Measurements from ENCODE around the gene EPN1. TPM values are rescaled to one million over a fixed set of nuclear protein-coding genes. Genes with fewer than 3 reads are reported as not detected.

Gene EPN1
- total and polyA plus RNA-seq, 2 experiments from 2014 or later, result 48.8 to 82.2 TPM

- Histone ChIP-seq H2AFZ (no peak overlapping the region), H3F3A (ENCODE audit: insufficient read depth) (peaks cover 8% of the 10 kb centered on the region; the same call in 1 of the 2 replicates), H4K20me1 (ENCODE audit: insufficient read depth) (peaks cover 20% of the 10 kb centered on the region; the same call in 1 of the 2 replicates), H3K79me2 (ENCODE audit: insufficient read depth) (peaks cover 27% of the 10 kb centered on the region), H3K27ac (no peak overlapping the region), H3K4me3 (no peak overlapping the region), H3K27me3 (replicated peaks; ENCODE audit: insufficient read depth) (no peaks in the 10 kb centered on the region), H3K4me1 (ENCODE audit: insufficient read depth) (peaks cover 13% of the 10 kb centered on the region), H3K4me2 (ENCODE audit: unreplicated experiment) (no peak overlapping the region), H3K9ac (peak overlapping the region; percentile 98; the same call in 1 of the 2 replicates), H3K9me3 (ENCODE audit: low read depth) (no peaks in the 10 kb centered on the region), H3K9me2 (ENCODE audit: insufficient read depth) (no peaks in the 10 kb centered on the region), H3K36me3 (ENCODE audit: low read depth) (no peaks in the 10 kb centered on the region)
- no peak for DNase-seq
- no peak for TF ChIP-seq EZH2 (IDR thresholded peaks at IDR 0.05; ENCODE audit: insufficient read depth, poor library complexity, severe bottlenecking)
- no peak for TF ChIP-seq EZH2phosphoT487 (IDR thresholded peaks at IDR 0.05; ENCODE audit: insufficient read depth, low read depth)
- WGBS, 2 experiments (ENCODE audit: low coverage in 1 of 2, low lambda C conversion rate in 2 of 2, missing lambda C conversion rate in 2 of 2), result 79 to 84% methylated on average over 42 to 71 of the region's 71 CpGs
- in situ Hi-C loops (cut with MboI), result loop anchor here (25.0 kb wide), 1 partner anchor 1190 kb away; the partner anchor contains the start of genes CDC42EP5 and LENG9
These were observed 22.5 kb upstream of the EPN1 start for GRCh38 chr19:55652311-55653128.

GRCh38 chr19:55653651-55654322 lies 21.2 kb upstream of the EPN1 start:
- in situ Hi-C loops (cut with MboI), result loop anchor here (25.0 kb wide), 1 partner anchor 1191 kb away; the partner anchor contains the start of genes CDC42EP5 and LENG9
- peaks cover 8% of the 10 kb centered on the region for H3F3A ChIP-seq (ENCODE audit: insufficient read depth)

GRCh38 chr19:55654323-55654867 lies 20.6 kb upstream of the EPN1 start:
- peak overlapping the region; percentile 98 for H3K9ac ChIP-seq
- H3K27ac ChIP-seq, result peak overlapping the region; percentile 97
- H3K9me3 ChIP-seq (ENCODE audit: low read depth), result no peaks in the 10 kb centered on the region
- H3K4me1 ChIP-seq (ENCODE audit: insufficient read depth), result peaks cover 24% of the 10 kb centered on the region
- peak overlapping the region; percentile 73 for H3K4me2 ChIP-seq (ENCODE audit: unreplicated experiment)
- in situ Hi-C loops (cut with MboI), result loop anchor here (25.0 kb wide), 1 partner anchor 1192 kb away; the partner anchor contains the start of genes CDC42EP5 and LENG9
- WGBS, 2 experiments (ENCODE audit: low coverage in 1 of 2, low lambda C conversion rate in 2 of 2, missing lambda C conversion rate in 2 of 2), result 1% methylated on average over 51 to 52 of the region's 52 CpGs
- H3K79me2 ChIP-seq (ENCODE audit: insufficient read depth), result peaks cover 44% of the 10 kb centered on the region
- peaks cover 35% of the 10 kb centered on the region; the same call in 1 of the 2 replicates for H4K20me1 ChIP-seq (ENCODE audit: insufficient read depth)
- peak overlapping the region; percentile 85 for H2AFZ ChIP-seq
- H3K27me3 ChIP-seq (replicated peaks; ENCODE audit: insufficient read depth), result no peaks in the 10 kb centered on the region
- H3K4me3 ChIP-seq, result peak overlapping the region; percentile 98
- H3K9me2 ChIP-seq (ENCODE audit: insufficient read depth), result no peaks in the 10 kb centered on the region
- DNase-seq, result peak; percentile 100
- H3F3A ChIP-seq (ENCODE audit: insufficient read depth), result peaks cover 8% of the 10 kb centered on the region
- H3K36me3 ChIP-seq (ENCODE audit: low read depth), result no peaks in the 10 kb centered on the region
- no peak for TF ChIP-seq EZH2 (IDR thresholded peaks at IDR 0.05; ENCODE audit: insufficient read depth, poor library complexity, severe bottlenecking)
- TF ChIP-seq EZH2phosphoT487 (IDR thresholded peaks at IDR 0.05; ENCODE audit: insufficient read depth, low read depth), result no peak

More at GRCh38 chr19:55653651-55654322, 21.2 kb upstream of the EPN1 start:
- Histone ChIP-seq H3K4me2 (ENCODE audit: unreplicated experiment) (peak overlapping the region; percentile 73), H3K9me2 (ENCODE audit: insufficient read depth) (no peaks in the 10 kb centered on the region), H3K27me3 (replicated peaks; ENCODE audit: insufficient read depth) (no peaks in the 10 kb centered on the region), H4K20me1 (ENCODE audit: insufficient read depth) (peaks cover 29% of the 10 kb centered on the region; the same call in 1 of the 2 replicates), H3K79me2 (ENCODE audit: insufficient read depth) (peaks cover 38% of the 10 kb centered on the region), H2AFZ (peak overlapping the region; percentile 85), H3K9me3 (ENCODE audit: low read depth) (no peaks in the 10 kb centered on the region), H3K4me3 (peak overlapping the region; percentile 98), H3K4me1 (ENCODE audit: insufficient read depth) (peaks cover 23% of the 10 kb centered on the region), H3K27ac (peak overlapping the region; percentile 97), H3K9ac (peak overlapping the region; percentile 98), H3K36me3 (ENCODE audit: low read depth) (no peaks in the 10 kb centered on the region)
- peak; percentile 98 for DNase-seq
- no peak for TF ChIP-seq EZH2 (IDR thresholded peaks at IDR 0.05; ENCODE audit: insufficient read depth, poor library complexity, severe bottlenecking)
- 1% methylated on average over 53 to 54 of the region's 57 CpGs for WGBS, 2 experiments (ENCODE audit: low coverage in 1 of 2, low lambda C conversion rate in 2 of 2, missing lambda C conversion rate in 2 of 2)

All from GM23248 (cell line).